Measurements from ENCODE around the gene CFAP90. TPM values are rescaled to one million over a fixed set of nuclear protein-coding genes. Genes with fewer than 3 reads are reported as not detected.

The CFAP90 gene
- total and polyA plus RNA-seq, 8 donors = 0.55 to 1.3 (median 1.0) TPM; not detected in 4

DNA sequence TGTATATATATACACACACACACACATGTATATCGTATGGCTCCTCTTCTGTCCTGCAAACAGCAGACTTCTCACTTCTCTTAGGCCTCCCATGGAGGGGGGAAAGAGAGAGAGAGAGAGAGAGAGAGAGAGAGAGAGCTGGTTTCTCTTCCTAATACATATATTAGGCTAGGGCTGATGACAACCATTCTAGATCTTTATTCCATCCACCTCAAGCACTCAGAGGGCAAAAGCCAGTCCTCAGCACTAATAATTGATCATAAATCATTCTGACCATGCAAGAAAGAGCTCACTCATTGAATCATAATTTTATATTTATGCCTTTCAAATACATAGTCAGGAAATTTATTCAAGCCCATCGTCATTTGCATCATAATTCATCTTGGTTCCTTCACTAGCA is 47.0 kb downstream of the CFAP90 start:
- DNase-seq = no peak
- Histone ChIP-seq H3K36me3 (no peaks in the 10 kb centered on the region), H3K27me3 (no peaks in the 10 kb centered on the region), H3K4me3 (no peak overlapping the region), H3K9me3 (no peaks in the 10 kb centered on the region), H3K4me1 (no peaks in the 10 kb centered on the region), H3K27ac (no peak overlapping the region)
- 44 to 86% (median 66%) methylated on average over 2 of the region's 2 CpGs for WGBS, 5 donors
- no peak for TF ChIP-seq EP300 (IDR thresholded peaks at IDR 0.05)
- TF ChIP-seq, protein P1, sequence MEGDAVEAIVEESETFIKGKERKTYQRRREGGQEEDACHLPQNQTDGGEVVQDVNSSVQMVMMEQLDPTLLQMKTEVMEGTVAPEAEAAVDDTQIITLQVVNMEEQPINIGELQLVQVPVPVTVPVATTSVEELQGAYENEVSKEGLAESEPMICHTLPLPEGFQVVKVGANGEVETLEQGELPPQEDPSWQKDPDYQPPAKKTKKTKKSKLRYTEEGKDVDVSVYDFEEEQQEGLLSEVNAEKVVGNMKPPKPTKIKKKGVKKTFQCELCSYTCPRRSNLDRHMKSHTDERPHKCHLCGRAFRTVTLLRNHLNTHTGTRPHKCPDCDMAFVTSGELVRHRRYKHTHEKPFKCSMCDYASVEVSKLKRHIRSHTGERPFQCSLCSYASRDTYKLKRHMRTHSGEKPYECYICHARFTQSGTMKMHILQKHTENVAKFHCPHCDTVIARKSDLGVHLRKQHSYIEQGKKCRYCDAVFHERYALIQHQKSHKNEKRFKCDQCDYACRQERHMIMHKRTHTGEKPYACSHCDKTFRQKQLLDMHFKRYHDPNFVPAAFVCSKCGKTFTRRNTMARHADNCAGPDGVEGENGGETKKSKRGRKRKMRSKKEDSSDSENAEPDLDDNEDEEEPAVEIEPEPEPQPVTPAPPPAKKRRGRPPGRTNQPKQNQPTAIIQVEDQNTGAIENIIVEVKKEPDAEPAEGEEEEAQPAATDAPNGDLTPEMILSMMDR (IDR thresholded peaks at IDR 0.05) = no peak
- TF ChIP-seq POLR2AphosphoS5 (IDR thresholded peaks at IDR 0.05) = no peak
- no peak for TF ChIP-seq POLR2A (IDR thresholded peaks at IDR 0.05)
- intact Hi-C loops (cut with DNase I; ENCODE audit: low total_unique reads) = no loop called here

DNA sequence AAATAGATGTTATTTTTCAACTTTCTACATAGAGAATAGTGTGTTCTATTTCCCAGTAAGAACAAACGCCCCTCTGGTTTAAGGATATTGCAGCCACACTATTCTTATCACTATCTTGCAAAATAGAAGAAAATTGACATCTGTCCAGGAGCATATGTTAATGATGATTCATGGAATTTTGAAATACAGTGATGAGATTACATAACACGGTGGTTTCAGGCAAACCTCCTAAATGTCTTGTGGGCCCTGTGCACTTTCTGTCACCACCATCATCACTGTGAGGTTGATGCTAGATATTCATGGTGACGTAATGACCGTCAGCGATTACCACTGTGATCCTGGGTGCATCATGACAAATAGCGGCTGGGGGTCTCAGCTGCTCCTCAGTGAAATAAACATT is 48.1 kb downstream of the CFAP90 start:
- H3K9me3 ChIP-seq = no peaks in the 10 kb centered on the region
- H3K27me3 ChIP-seq = no peaks in the 10 kb centered on the region
- no peak overlapping the region for H3K4me3 ChIP-seq
- DNase-seq = no peak
- no peaks in the 10 kb centered on the region for H3K4me1 ChIP-seq
- TF ChIP-seq EP300 (IDR thresholded peaks at IDR 0.05) (no peak), POLR2A (IDR thresholded peaks at IDR 0.05) (no peak), POLR2AphosphoS5 (IDR thresholded peaks at IDR 0.05) (no peak)
- TF ChIP-seq, protein P1 (IDR thresholded peaks at IDR 0.05) = no peak
- intact Hi-C loops (cut with DNase I; ENCODE audit: low total_unique reads) = no loop called here
- H3K36me3 ChIP-seq = no peaks in the 10 kb centered on the region
- WGBS, 5 donors = 79 to 87% (median 84%) methylated on average over 6 of the region's 6 CpGs
- H3K27ac ChIP-seq = no peak overlapping the region

DNA sequence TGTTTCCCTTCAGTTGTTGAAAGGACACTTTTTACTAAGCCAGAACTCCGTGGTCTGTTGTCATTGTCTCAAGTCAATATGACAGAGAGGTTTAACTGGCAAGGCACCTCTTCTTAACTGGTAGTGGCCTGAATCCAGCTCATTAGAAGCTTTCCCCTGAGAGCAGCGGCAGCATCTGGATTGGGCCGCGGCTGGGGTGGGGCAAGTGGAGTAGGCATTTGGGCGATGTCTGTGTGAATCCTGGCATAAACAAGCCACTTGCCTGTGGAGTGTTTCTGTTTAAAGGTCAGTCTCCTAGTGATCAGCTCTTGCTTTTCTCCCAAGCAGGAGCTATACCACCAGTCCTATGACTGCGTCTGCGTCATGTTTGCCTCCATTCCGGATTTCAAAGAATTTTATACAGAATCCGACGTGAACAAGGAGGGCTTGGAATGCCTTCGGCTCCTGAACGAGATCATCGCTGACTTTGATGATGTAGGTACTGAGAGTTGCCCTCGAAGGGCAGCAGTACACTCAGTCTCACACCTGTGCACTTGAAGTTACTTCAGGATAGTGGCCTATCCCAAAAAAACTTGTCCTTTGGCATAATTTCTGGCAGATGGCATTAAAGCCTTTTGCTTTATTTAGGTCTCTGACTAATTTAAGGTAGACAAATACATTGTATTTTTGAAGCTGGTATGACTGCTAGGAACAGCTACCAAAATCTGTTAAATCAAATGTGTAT is 48.9 kb downstream of the CFAP90 start:
- H3K9me3 ChIP-seq = no peaks in the 10 kb centered on the region
- TF ChIP-seq POLR2AphosphoS5 (IDR thresholded peaks at IDR 0.05) = no peak
- TF ChIP-seq EP300 (IDR thresholded peaks at IDR 0.05) = no peak
- TF ChIP-seq POLR2A (IDR thresholded peaks at IDR 0.05) = no peak
- TF ChIP-seq, protein P1 (IDR thresholded peaks at IDR 0.05) = no peak

DNA sequence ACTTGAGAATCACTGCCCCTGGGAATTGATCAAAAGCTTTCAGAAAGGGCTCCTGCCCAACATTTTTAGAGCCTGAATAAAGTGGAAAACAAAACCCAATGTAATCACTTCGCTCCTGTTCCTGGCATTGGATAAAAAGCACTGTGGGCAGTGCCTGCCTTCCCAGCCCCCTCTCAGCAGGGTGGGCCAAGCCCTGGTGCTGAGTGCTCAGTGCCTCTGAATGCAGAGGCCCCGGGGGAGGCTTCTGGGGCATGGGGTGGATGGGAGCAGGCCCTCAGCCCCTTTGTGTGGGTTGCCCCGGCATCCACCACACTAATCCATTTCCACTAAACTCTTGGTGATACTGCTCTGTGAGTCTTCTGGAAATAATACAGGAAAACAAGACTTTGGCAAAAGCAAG is 55.6 kb downstream of the CFAP90 start:
- TF ChIP-seq POLR2A (IDR thresholded peaks at IDR 0.05) (no peak), POLR2AphosphoS5 (IDR thresholded peaks at IDR 0.05) (no peak), EP300 (IDR thresholded peaks at IDR 0.05) (no peak)
- no peaks in the 10 kb centered on the region for H3K27me3 ChIP-seq
- H3K4me1 ChIP-seq = no peaks in the 10 kb centered on the region
- peaks cover 0 to 7% (median 0%) of the 10 kb centered on the region in 4 donors for H3K36me3 ChIP-seq
- no peak overlapping the region for H3K4me3 ChIP-seq
- no peak for DNase-seq
- H3K9me3 ChIP-seq = no peaks in the 10 kb centered on the region
- intact Hi-C loops (cut with DNase I; ENCODE audit: low total_unique reads) = no loop called here
- WGBS, 5 donors = 60 to 74% (median 73%) methylated on average over 3 of the region's 3 CpGs
- H3K27ac ChIP-seq = no peak overlapping the region

More for the DNA sequence above, 48.9 kb downstream of the CFAP90 start:
- no peak for DNase-seq
- no peak overlapping the region for H3K4me3 ChIP-seq
- no peaks in the 10 kb centered on the region for H3K27me3 ChIP-seq
- no peak overlapping the region for H3K27ac ChIP-seq
- no peaks in the 10 kb centered on the region for H3K36me3 ChIP-seq
- H3K4me1 ChIP-seq = no peaks in the 10 kb centered on the region
- intact Hi-C loops (cut with DNase I; ENCODE audit: low total_unique reads) = no loop called here
- 82 to 88% (median 86%) methylated on average over 14 of the region's 14 CpGs for WGBS, 5 donors

DNA sequence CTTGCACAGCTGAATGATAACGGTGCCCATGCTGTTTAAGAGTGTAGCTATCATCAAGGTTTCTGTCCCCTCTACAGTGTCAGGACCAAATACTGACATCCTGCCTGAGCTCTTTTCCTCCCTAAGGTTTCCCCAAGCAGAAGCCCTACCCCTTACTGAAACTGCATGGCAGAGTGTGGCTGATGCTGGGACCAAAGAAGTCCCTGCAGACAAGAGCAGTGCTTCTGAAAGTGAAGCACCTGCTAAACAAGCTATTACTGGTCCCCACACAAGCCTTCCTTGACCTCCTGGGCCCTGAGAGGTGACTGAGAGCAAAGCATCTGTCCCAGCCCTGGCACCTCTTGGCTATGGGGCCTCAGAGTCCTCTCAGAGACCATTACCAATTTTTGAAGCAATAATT is 56.1 kb downstream of the CFAP90 start:
- Histone ChIP-seq H3K9me3 (no peaks in the 10 kb centered on the region), H3K27me3 (no peaks in the 10 kb centered on the region), H3K36me3 (peaks cover 0 to 7% (median 0%) of the 10 kb centered on the region in 4 donors), H3K4me1 (no peaks in the 10 kb centered on the region), H3K27ac (no peak overlapping the region), H3K4me3 (no peak overlapping the region)
- 60 to 93% (median 87%) methylated on average over 1 of the region's 1 CpG for WGBS, 5 donors
- TF ChIP-seq POLR2AphosphoS5 (IDR thresholded peaks at IDR 0.05) (no peak), EP300 (IDR thresholded peaks at IDR 0.05) (no peak), POLR2A (IDR thresholded peaks at IDR 0.05) (no peak)
- TF ChIP-seq, protein P1 (IDR thresholded peaks at IDR 0.05) = no peak
- no peak for DNase-seq
- intact Hi-C loops (cut with DNase I; ENCODE audit: low total_unique reads) = no loop called here

Measured in stomach (tissue), 9 donors.